Kidney epithelial cell (primary cell): Measurements from ENCODE around the gene AGPAT4. TPM values are rescaled to one million over a fixed set of nuclear protein-coding genes. Genes with fewer than 3 reads are reported as not detected.

Source experiments
- DNase-seq: peaks from one replicate; pipeline ENCODE4 v3.0.0-alpha.2; 2010; ENCODE audit warnings: low read depth
- H3K27me3 ChIP-seq: 2 replicates; pipeline ENCODE4 v1.6.0; 2011; ENCODE audit warnings: low read length; ENCODE audit not compliant: control insufficient read depth, insufficient read depth
- H3K36me3 ChIP-seq: 2 replicates; pipeline ENCODE4 v1.5.1; 2011; ENCODE audit warnings: low read length; ENCODE audit not compliant: control insufficient read depth, insufficient read depth
- H3K4me3 ChIP-seq: 2 replicates; pipeline ENCODE4 v1.5.1; 2011; ENCODE audit warnings: low read depth, mild to moderate bottlenecking, control low read depth, low read length
- CTCF ChIP-seq: IDR thresholded peaks from 2 replicates; pipeline ENCODE4 v1.5.1; 2011; ENCODE audit warnings: mild to moderate bottlenecking, moderate library complexity, low read length, control low read depth, inconsistent platforms; ENCODE audit not compliant: insufficient read depth, poor library complexity, severe bottlenecking
- total RNA-seq: library from RNA; depleted of rRNA; stranded (reverse); fragments of >200 nt; gene quantifications from 2 replicates; pipeline ENCODE4 v1.2.3, GENCODE V29; 2015

AGPAT4 gene
- total RNA-seq, 1 donor from 2014 or later = 9.6 TPM

- no peaks in the 10 kb centered on the region for H3K27me3 ChIP-seq
- H3K36me3 ChIP-seq = peaks cover 2% of the 10 kb centered on the region
- no peak overlapping the region for H3K4me3 ChIP-seq
- TF ChIP-seq CTCF = no peak
- no peak for DNase-seq
These were observed 130.9 kb downstream of the AGPAT4 start for GRCh38 chr6:161142957-161143296.

GRCh38 chr6:161141173-161141572 is 132.7 kb downstream of the AGPAT4 start:
- DNase-seq = no peak
- Histone ChIP-seq H3K36me3 (peaks cover 2% of the 10 kb centered on the region), H3K4me3 (no peak overlapping the region), H3K27me3 (no peaks in the 10 kb centered on the region)
- TF ChIP-seq CTCF = no peak

- TF ChIP-seq CTCF = no peak
- H3K27me3 ChIP-seq = no peaks in the 10 kb centered on the region
- H3K4me3 ChIP-seq = no peak overlapping the region
- no peak for DNase-seq
- peaks cover 2% of the 10 kb centered on the region for H3K36me3 ChIP-seq
These were observed 133.3 kb downstream of the AGPAT4 start for GRCh38 chr6:161140554-161140875.

- DNase-seq = no peak
These were observed 133.9 kb downstream of the AGPAT4 start for GRCh38 chr6:161139766-161140553.

GRCh38 chr6:161139304-161139765 is 134.5 kb downstream of the AGPAT4 start:
- no peaks in the 10 kb centered on the region for H3K27me3 ChIP-seq
- peaks cover 2% of the 10 kb centered on the region for H3K36me3 ChIP-seq
- no peak for TF ChIP-seq CTCF
- DNase-seq = no peak
- H3K4me3 ChIP-seq = no peak overlapping the region

More at GRCh38 chr6:161139766-161140553, 133.9 kb downstream of the AGPAT4 start:
- Histone ChIP-seq H3K36me3 (peaks cover 2% of the 10 kb centered on the region), H3K27me3 (no peaks in the 10 kb centered on the region), H3K4me3 (no peak overlapping the region)
- TF ChIP-seq CTCF = no peak

- no peak overlapping the region for H3K4me3 ChIP-seq
- no peak for DNase-seq
- TF ChIP-seq CTCF = no peak
- no peaks in the 10 kb centered on the region for H3K27me3 ChIP-seq
- H3K36me3 ChIP-seq = peaks cover 2% of the 10 kb centered on the region
These were observed 135.1 kb downstream of the AGPAT4 start for GRCh38 chr6:161138543-161139303.
